ENCODE data around the gene MRPS21. TPM values are rescaled to one million over a fixed set of nuclear protein-coding genes. Genes with fewer than 3 reads are reported as not detected.

The MRPS21 gene
- total RNA-seq, 2 experiments from 2014 or later = 64.8 to 75.5 TPM

- Histone ChIP-seq H3K4me1 (ENCODE audit: insufficient read depth, low read length, poor library complexity, severe bottlenecking) (peaks cover 14% of the 10 kb centered on the region), H3K27ac (ENCODE audit: low read depth, low read length, poor library complexity, severe bottlenecking) (no peak overlapping the region), H3K4me3 (ENCODE audit: low read depth, low read length, poor library complexity, severe bottlenecking) (no peak overlapping the region), H2AFZ (ENCODE audit: low read length) (peak overlapping the region; percentile 89), H4K20me1 (ENCODE audit: insufficient read depth, low read length) (no peaks in the 10 kb centered on the region), H3K36me3 (ENCODE audit: insufficient read depth, low read length) (no peaks in the 10 kb centered on the region), H3K79me2 (ENCODE audit: insufficient read depth, low read depth, low read length) (no peaks in the 10 kb centered on the region), H3K4me2 (ENCODE audit: low read length) (peak overlapping the region; percentile 65), H3K9me2 (ENCODE audit: insufficient read depth, low read length) (no peaks in the 10 kb centered on the region), H3K9me3 (ENCODE audit: low read length) (no peaks in the 10 kb centered on the region)
- TF ChIP-seq, protein P1, sequence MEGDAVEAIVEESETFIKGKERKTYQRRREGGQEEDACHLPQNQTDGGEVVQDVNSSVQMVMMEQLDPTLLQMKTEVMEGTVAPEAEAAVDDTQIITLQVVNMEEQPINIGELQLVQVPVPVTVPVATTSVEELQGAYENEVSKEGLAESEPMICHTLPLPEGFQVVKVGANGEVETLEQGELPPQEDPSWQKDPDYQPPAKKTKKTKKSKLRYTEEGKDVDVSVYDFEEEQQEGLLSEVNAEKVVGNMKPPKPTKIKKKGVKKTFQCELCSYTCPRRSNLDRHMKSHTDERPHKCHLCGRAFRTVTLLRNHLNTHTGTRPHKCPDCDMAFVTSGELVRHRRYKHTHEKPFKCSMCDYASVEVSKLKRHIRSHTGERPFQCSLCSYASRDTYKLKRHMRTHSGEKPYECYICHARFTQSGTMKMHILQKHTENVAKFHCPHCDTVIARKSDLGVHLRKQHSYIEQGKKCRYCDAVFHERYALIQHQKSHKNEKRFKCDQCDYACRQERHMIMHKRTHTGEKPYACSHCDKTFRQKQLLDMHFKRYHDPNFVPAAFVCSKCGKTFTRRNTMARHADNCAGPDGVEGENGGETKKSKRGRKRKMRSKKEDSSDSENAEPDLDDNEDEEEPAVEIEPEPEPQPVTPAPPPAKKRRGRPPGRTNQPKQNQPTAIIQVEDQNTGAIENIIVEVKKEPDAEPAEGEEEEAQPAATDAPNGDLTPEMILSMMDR (conservative IDR thresholded peaks at IDR 0.05; ENCODE audit: low read length) = peak; percentile 2; the same call in 1 of the 2 replicates
- TF ChIP-seq EZH2phosphoT487 (IDR thresholded peaks at IDR 0.05; ENCODE audit: borderline replicate concordance, low read depth, low read length) = no peak
- intact Hi-C loops (cut with micrococcal nuclease; ENCODE audit: unreplicated experiment) = loop anchor here (10.0 kb wide), 1 partner anchor 269 kb away; no protein-coding TSS in a partner anchor
- ChIA-PET CTCF (ENCODE audit: unreplicated experiment) (interaction anchor here (0.5 to 1.1 kb wide), 3 partner anchors 25 to 532 kb away, joined by 3 to 4 read pairs (median 4); no protein-coding TSS in a partner anchor), POLR2A (interaction anchor here (0.9 kb wide), 1 partner anchor 25 kb away, joined by 3 read pairs; no protein-coding TSS in a partner anchor)
- no peak for DNase-seq (ENCODE audit: low spot score)
- no TSS peak for BruUV-seq (replicated peaks)
These were observed 37.5 kb upstream of the MRPS21 start for GRCh38 chr1:150256198-150256553.

DNA sequence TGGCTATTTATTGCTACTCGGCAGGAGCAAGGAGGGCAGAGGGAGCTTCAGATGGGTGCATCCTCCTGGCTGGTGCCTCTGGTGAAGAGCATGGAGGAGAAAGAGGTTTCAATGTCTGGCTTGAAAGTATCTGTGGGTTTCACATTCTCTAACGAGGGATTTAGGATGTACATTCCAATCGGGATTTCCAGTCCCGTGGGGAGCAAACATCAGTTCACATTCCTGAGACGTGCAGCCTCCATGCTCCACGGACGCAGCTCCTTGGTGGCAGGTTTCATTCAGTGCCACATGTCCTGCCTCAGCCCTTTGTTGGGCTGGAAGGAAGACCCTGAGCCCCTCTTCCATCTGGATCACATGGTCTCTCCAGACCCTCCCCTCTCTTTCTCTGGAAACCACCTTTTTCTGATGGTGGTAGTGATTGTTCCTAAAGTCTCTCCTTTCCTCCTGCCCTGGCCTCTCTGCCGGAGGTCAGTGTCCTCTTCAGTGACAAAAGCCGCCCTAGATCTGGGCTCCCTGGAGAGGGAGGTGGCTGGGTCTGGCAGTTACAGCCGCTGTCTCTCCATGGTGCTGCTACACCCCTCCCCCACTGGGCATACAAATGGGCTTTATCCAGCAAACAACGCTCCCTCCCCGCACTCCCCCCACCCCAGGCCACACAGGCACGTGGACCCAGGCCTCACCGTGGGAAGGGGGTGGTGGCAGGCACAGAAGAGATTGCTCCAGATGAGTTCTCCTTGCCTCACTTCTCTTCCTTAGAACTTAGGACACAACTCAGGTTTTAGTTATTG is 36.9 kb upstream of the MRPS21 start:
- Histone ChIP-seq H3K36me3 (ENCODE audit: insufficient read depth, low read length) (no peaks in the 10 kb centered on the region), H3K9me3 (ENCODE audit: low read length) (no peaks in the 10 kb centered on the region), H3K27ac (ENCODE audit: low read depth, low read length, poor library complexity, severe bottlenecking) (no peak overlapping the region), H3K79me2 (ENCODE audit: insufficient read depth, low read depth, low read length) (no peaks in the 10 kb centered on the region), H4K20me1 (ENCODE audit: insufficient read depth, low read length) (no peaks in the 10 kb centered on the region), H3K4me2 (ENCODE audit: low read length) (no peak overlapping the region), H3K4me3 (ENCODE audit: low read depth, low read length, poor library complexity, severe bottlenecking) (no peak overlapping the region), H3K4me1 (ENCODE audit: insufficient read depth, low read length, poor library complexity, severe bottlenecking) (peaks cover 14% of the 10 kb centered on the region), H3K9me2 (ENCODE audit: insufficient read depth, low read length) (no peaks in the 10 kb centered on the region), H2AFZ (ENCODE audit: low read length) (no peak overlapping the region; the same call in 1 of the 2 replicates)
- ChIA-PET POLR2A (interaction anchor here (0.9 kb wide), 1 partner anchor 25 kb away, joined by 3 read pairs; no protein-coding TSS in a partner anchor), CTCF (ENCODE audit: unreplicated experiment) (interaction anchor here (0.6 to 1.1 kb wide), 2 partner anchors 25 to 260 kb away, joined by 4 read pairs; no protein-coding TSS in a partner anchor)
- DNase-seq (ENCODE audit: low spot score) = no peak
- no peak for TF ChIP-seq EZH2phosphoT487 (IDR thresholded peaks at IDR 0.05; ENCODE audit: borderline replicate concordance, low read depth, low read length)
- TF ChIP-seq, protein P1 (conservative IDR thresholded peaks at IDR 0.05; ENCODE audit: low read length) = no peak
- intact Hi-C loops (cut with micrococcal nuclease; ENCODE audit: unreplicated experiment) = loop anchor here (10.0 kb wide), 1 partner anchor 268 kb away; no protein-coding TSS in a partner anchor
- BruUV-seq (replicated peaks) = no TSS peak

Data from OCI-LY7 (cell line).